ENCODE data around the gene PNPO.

The PNPO gene

GRCh38 chr17:47950448-47950847, 9.1 kb downstream of the PNPO start:
- DNase-seq = no peak

GRCh38 chr17:47952171-47953021, 11.0 kb downstream of the PNPO start:
- DNase-seq = no peak

GRCh38 chr17:47953909-47954308, 12.5 kb downstream of the PNPO start:
- no peak for DNase-seq

- DNase-seq = no peak
These were observed 14.4 kb downstream of the PNPO start for GRCh38 chr17:47955497-47956461.

DNA sequence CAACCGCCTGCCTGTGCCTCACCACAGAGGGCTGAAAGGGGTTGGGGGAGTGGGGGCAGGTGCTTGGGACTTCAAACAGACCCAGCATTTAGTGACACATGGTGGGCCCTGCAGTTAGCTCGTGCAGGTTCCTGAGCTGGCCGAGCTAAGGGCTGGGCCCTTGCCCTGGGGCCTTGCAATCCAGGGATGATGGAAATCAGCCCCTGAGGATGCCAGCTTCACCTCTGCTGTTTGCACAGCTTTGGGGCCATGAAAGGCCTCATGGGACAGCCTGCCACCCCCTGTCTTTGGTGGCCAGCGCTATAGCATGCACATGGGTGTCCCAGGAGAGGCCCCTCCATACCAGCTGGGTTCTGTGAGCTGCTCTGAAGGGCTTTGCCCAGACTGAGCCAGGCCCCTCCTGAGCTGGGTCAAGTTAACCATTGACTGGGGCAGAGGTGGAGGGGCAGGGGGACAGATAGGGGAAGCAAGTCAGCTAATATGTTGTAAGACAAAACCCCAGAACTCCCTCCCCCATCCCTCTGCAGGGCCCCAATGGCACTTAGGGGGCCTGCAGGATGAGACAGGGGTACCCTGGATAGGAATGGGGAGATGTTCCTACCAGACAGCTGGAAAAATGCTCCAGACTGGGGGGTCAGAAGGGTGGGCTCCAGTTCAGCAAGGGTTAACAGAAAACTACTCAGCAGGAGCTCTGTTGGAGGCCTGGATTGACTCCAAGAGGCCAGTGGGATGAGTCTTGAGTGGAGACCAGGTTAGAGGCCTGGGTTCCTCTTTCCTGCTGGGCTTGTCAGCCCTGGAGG, 15.6 kb downstream of the PNPO start:
- no peak for DNase-seq

GRCh38 chr17:47957591-47958490, 16.5 kb downstream of the PNPO start, which contains the start of gene PRR15L:
Gene PRR15L, minus strand, starts transcription at chr17:47957883. Its CDS starts 4,649 bp downstream, at chr17:47953234.
- DNase-seq = no peak

DNA sequence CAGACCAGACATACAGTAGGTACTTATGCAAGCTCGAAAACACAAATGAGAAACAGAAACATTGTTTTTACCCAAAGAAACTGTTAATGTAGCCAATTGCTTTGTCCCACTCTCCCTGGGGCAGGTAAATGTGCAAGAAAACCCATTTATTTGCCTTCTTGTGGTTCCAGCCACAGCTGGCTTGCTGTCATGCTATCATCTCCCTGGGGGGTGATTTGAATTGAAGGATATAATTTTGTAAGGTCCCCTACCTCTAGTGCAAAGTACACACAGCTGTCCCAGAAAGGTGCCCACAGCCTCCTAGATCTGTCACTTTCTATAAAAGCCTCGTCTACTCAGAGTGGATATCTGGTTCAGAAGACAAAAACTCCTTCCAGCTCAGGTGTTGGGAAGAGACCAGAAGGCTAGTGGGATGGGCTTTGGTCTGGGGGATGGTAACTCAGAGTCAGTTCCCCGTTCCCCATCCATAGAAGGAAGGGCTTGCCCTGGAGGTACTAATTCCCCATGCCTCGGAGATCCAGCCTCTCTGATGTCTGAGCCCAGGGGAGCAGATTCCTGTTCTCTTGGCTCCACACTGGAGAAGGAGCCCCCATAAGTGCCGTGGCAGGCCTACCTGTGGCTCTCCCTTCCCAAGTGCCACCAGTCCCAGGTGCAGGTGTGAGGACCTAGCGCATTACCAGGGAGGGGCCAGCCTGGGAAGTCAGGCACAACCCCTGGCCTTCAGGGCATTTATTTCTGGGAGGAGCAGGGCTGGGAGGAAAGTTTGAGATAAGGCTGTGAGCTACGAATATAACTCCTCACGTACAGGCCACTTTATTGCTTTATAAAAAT, 18.7 kb downstream of the PNPO start:
- DNase-seq = no peak

- no peak for DNase-seq
These were observed 20.0 kb downstream of the PNPO start for GRCh38 chr17:47961406-47961805.

DNA sequence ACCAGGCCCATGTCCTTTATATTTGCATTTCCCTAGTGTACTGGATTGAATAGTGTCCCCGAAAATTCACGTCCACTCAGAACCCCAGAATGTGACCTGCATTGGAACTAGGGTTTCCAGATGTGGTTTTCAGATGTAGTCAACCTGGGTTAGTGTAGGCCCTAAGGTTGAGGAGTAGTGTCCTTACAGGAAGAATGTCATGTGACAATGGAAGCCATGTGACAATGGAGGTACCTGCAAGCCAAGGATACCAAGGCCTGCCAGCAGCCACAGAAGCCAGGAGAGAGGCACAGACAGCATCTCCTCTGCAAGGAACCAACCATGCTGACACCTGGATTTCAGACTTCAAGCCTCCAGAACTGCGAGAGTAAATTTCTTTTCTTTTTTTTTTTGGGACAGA, 21.5 kb downstream of the PNPO start:
- no peak for DNase-seq

- DNase-seq = no peak
These were observed 23.5 kb downstream of the PNPO start for GRCh38 chr17:47964856-47965255.

GRCh38 chr17:47966079-47966519, 24.7 kb downstream of the PNPO start:
- DNase-seq = no peak

GRCh38 chr17:47967607-47968252, 26.4 kb downstream of the PNPO start:
- DNase-seq = no peak

DNA sequence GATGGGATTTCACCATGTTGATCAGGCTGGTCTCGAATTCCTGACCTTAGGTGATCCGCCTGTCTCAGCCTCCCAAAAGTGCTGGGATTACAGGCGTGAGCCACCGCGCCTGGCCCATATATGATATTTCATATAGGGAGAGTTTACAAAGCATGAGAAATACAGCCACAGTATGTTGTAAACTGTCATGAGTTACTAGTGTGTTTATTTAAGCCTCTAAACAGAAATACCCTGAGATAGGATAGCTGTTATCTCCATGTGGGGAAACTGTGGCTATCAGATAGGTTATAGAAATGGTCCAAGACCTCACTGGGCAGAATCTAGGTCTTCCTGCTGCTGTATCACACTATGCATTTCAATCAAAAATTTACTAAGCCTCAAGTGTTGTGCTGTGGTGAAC, 27.5 kb downstream of the PNPO start:
- no peak for DNase-seq

DNA sequence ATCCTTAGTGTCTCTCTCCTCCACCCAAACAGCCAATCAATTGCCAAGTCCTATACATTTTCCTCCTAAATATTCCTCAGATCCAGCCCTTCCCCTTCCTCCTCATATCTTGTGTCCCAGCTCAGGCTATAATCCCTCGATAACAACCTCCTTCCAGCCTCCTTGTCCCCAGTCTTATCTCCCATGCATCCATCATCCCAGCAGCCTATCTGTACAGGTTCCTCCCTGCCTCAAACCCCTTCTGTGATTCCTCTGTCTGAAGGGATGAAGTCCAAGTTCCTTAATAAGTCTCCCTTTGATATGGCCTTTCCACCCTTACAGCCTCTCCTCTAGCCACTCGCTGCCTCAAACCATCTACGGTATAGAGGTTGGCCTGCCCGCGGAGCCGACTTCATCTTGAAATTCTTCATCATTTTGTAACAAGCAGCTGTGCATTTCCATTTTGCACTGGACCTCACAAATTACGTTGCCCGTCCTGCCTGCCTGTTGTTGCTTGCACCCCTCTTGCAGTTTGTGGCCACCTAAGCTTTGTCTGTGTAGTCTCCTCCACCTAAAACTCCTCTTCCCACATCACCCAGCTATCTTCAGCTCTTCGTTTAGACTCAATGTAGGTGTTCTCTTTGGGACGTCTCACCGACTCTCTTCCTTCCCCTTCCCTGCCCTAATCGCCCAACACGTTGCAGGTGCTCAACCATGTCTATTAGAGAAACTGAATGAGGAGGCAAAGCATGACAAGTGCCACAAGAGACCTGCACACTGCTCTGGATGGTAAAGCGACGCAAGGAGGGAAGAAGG, 28.8 kb downstream of the PNPO start:
- DNase-seq = no peak

DNA sequence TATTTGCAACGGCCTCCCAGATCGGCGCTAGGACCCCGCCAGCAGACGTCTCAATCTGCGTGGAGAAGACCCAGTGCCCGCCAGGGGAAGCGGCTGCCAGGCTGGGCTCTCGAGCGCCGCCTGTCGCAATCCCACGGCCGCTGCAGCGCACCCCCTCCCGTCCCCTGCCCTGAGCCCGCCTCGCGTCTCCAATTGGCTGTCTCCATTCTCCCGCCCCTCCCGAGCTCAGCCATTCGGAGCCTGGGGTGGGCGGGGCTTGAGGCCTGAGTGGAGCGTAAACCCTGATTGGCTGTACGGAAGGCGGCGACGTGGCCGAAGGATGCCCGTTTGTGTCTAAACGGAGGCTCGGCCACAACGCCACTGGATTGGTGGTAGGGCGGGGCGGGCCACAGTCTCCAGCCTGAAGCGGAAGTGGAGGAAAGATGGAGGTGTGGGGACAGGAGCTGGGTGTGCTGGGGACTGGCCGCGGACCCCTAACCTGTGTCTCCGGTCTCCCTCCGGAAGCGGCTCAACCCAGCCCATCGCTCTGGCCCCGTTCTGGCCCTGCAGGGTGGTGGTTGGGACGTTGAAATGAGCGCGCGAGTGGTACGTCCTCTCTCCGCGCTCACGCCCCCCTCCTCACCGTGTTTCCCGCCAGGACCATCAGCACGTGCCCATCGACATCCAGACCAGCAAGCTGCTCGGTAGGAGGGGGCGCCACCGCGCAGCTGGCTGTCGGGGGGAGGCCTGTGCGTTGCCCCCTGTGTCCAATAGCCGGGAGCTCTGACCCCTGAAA, 29.5 kb downstream of the PNPO start, which contains the start of gene CDK5RAP3:
TSS of gene CDK5RAP3 (plus strand) at position 389 of the 775 bp plus-strand sequence. CDS start at position 423, 34 bp downstream.
- DNase-seq = peak; percentile 100

- DNase-seq = peak in 1 of 2 experiments; percentile 44
These were observed 32.2 kb downstream of the PNPO start for GRCh38 chr17:47973541-47973940.

DNA sequence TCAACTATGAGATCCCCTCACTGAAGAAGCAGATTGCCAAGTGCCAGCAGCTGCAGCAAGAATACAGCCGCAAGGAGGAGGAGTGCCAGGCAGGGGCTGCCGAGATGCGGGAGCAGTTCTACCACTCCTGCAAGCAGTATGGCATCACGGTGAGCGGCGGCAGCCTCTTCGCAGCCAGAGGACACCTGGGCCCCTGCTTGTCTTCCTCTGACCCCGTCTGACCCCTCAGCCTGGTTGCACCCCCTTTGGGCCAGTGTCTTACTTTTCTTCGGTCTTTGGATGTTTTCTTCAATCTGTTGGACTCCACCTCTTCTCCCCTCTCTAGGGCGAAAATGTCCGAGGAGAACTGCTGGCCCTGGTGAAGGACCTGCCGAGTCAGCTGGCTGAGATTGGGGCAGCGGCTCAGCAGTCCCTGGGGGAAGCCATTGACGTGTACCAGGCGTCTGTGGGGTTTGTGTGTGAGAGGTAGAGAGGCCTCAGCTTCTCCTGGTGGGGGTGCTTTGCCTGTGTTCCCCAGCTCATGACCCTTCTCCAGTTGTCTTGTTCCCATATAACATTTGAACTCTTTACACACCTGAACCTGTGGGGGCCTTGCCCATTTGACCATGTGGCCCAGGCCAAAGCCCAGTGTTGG, 33.9 kb downstream of the PNPO start:
- no peak for DNase-seq

DNA sequence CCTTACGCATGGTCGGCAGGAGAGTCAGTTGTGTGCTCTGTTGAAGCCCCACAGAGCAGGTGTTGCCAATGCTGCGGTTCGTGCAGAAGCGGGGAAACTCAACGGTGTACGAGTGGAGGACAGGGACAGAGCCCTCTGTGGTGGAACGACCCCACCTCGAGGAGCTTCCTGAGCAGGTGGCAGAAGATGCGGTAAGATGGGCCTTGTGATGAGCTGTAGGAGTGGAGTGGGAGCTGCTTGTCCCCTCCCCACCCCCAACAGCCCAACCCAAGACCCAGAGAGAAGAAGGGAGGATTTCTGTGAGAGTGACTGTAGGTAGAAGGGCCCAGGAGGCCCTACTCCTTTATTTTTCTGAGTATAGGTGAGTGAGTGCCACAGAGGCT, 34.4 kb downstream of the PNPO start:
- no peak for DNase-seq

All from Kasumi-1 (cell line).